Right ventricle myocardium inferior (tissue), 1 donor: ENCODE results near the gene GPALPP1. TPM values are rescaled to one million over a fixed set of nuclear protein-coding genes. Genes with fewer than 3 reads are reported as not detected.
A peak's percentile ranks its signal among the peaks of the same experiment; 100 is the strongest.
"Not testable (repeated sequence)": the region's sequence is repeated elsewhere in the genome, so short reads cannot be mapped to it uniquely, and the experiment has no call there.

Source experiments
- ATAC-seq: fragments of 200-7000 bp; cut with Tn5 transposase; one replicate; pipeline ENCODE4 v1.9.1; 2020; ENCODE audit warnings: mild to moderate bottlenecking, moderate library complexity
- DNase-seq: peaks from one replicate; pipeline ENCODE4 v3.0.0; 2021; ENCODE audit errors: missing footprints
- intact Hi-C: fragments of 100-400 bp; cut with DNase I; formaldehyde crosslinking; loops from one replicate; pipeline ENCODE4 v1.11.0; 2022
- long read RNA-seq: library from polyadenylated mRNA; unstranded; transcript quantifications from one replicate; pipeline ENCODE4 v2.0.0, GENCODE V29; 2021
- total RNA-seq: library from RNA; stranded (reverse); fragmentation: NEBNext Ultra II Directional; extraction: Animal tissue kit (Norgen Biotek cat#: 25700); gene quantifications from one replicate; pipeline ENCODE4 v1.2.1, GENCODE V29; 2021
- donor health status: DM: no; HTN: yes; CAD: no; lungs with severe emphysema.

Gene GPALPP1
- 9.3 TPM for total RNA-seq
- long read RNA-seq, partial matches to known transcripts, result 2 of 3 reads
- long read RNA-seq, other reads (novel, unspliced or antisense), result 0 of 3 reads

GRCh38 chr13:44989071-44989889 lies at the start of gene GPALPP1, which contains the start of gene NUFIP1:
GPALPP1 (plus strand) TSS chr13:44989538; CDS start chr13:44989655, 117 bp downstream.
NUFIP1 (minus strand) TSS chr13:44989471; CDS start chr13:44989436, 35 bp downstream.
- peak; percentile 98 for ATAC-seq
- DNase-seq, result peak; percentile 93
- intact Hi-C loops, result no loop called here

- intact Hi-C loops, ATAC-seq, DNase-seq: not testable (repeated sequence)
These were observed 45.9 kb upstream of the GPALPP1 start for GRCh38 chr13:44943411-44943810.

- intact Hi-C loops, result no loop called here
- no peak for ATAC-seq
- DNase-seq, result no peak
These were observed 38.2 kb upstream of the GPALPP1 start for GRCh38 chr13:44951184-44951583.

GRCh38 chr13:44952671-44953070 lies 36.7 kb upstream of the GPALPP1 start:
- intact Hi-C loops, result no loop called here
- DNase-seq (no peak), ATAC-seq (no peak)

GRCh38 chr13:44954224-44954623 lies 35.1 kb upstream of the GPALPP1 start:
- DNase-seq (no peak), ATAC-seq (no peak)
- intact Hi-C loops, result no loop called here

- DNase-seq, result no peak
- ATAC-seq, result no peak
- intact Hi-C loops, result no loop called here
These were observed 33.9 kb upstream of the GPALPP1 start for GRCh38 chr13:44955406-44955805.

- DNase-seq, result no peak
- intact Hi-C loops, result no loop called here
- ATAC-seq, result no peak
These were observed 27.3 kb upstream of the GPALPP1 start for GRCh38 chr13:44961997-44962396.

- intact Hi-C loops, result loop anchor here (2.0 kb wide), 2 partner anchors 49 to 1063 kb away; no protein-coding TSS in a partner anchor
- DNase-seq, result no peak
- no peak for ATAC-seq
These were observed 21.5 kb upstream of the GPALPP1 start for GRCh38 chr13:44967704-44968433.

GRCh38 chr13:44968434-44968815 lies 20.9 kb upstream of the GPALPP1 start:
- no peak for DNase-seq
- no peak for ATAC-seq
- intact Hi-C loops, result loop anchor here (2.0 kb wide), 2 partner anchors 50 to 1064 kb away; no protein-coding TSS in a partner anchor

- no peak for DNase-seq
- intact Hi-C loops, result loop anchor here (1.0 to 10.0 kb wide), 5 partner anchors 51 to 1065 kb away; partner anchors contain the start of gene TSC22D1
- peak; percentile 60 for ATAC-seq
These were observed 19.5 kb upstream of the GPALPP1 start for GRCh38 chr13:44969551-44970484.

GRCh38 chr13:44971656-44972595 lies 17.4 kb upstream of the GPALPP1 start:
- intact Hi-C loops, result loop anchor here (5.0 to 10.0 kb wide), 2 partner anchors 335 to 397 kb away; partner anchors contain the start of gene TSC22D1
- ATAC-seq (no peak), DNase-seq (no peak)

GRCh38 chr13:44972956-44973581 lies 16.3 kb upstream of the GPALPP1 start:
- no peak for DNase-seq
- intact Hi-C loops, result loop anchor here (5.0 to 10.0 kb wide), 2 partner anchors 334 to 398 kb away; partner anchors contain the start of gene TSC22D1
- no peak for ATAC-seq

GRCh38 chr13:44974056-44974793 lies 15.1 kb upstream of the GPALPP1 start:
- ATAC-seq (no peak), DNase-seq (no peak)
- intact Hi-C loops, result loop anchor here (5.0 to 10.0 kb wide), 2 partner anchors 333 to 399 kb away; partner anchors contain the start of gene TSC22D1

- no peak for DNase-seq
- ATAC-seq, result no peak
- intact Hi-C loops, result loop anchor here (10.0 kb wide), 1 partner anchor 401 kb away; the partner anchor contains the start of gene TSC22D1
These were observed 13.1 kb upstream of the GPALPP1 start for GRCh38 chr13:44976196-44976595.

GRCh38 chr13:44976949-44977583 lies 12.3 kb upstream of the GPALPP1 start:
- no peak for DNase-seq
- intact Hi-C loops, result loop anchor here (10.0 kb wide), 1 partner anchor 402 kb away; the partner anchor contains the start of gene TSC22D1
- ATAC-seq, result no peak
